Measurements from ENCODE around the gene CDK6. TPM values are rescaled to one million over a fixed set of nuclear protein-coding genes. Genes with fewer than 3 reads are reported as not detected.

Gene CDK6
- total and polyA plus RNA-seq, 4 donors = 14.0 to 42.6 (median 27.8) TPM

DNA sequence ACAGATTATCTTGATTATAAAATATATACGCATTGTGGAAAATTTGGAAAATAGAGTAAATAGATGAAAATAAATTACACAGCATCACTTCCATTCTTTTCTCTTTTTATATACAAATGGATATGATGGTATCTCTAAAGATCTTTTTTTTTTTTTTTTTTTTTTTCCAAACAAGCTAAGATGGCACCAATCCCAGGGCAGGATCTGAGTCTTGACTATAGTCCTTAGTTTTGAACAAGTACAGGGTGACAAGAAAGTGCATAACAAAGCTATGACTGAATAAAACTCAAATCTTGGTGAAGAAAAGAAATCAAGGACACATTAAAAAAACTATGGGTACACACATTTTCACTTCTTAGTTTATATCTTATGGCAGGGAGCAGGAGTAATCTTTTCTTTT, 203.6 kb downstream of the CDK6 start:
- Histone ChIP-seq H3K4me3 (ENCODE audit: low read depth, low read length) (no peak overlapping the region), H3K9me3 (ENCODE audit: control insufficient read depth, insufficient read depth, low read length) (peaks cover 4% of the 10 kb centered on the region), H3K36me3 (ENCODE audit: control insufficient read depth, insufficient read depth, low read length) (no peaks in the 10 kb centered on the region), H3K27me3 (ENCODE audit: control insufficient read depth, insufficient read depth, low read length) (no peaks in the 10 kb centered on the region), H3K4me1 (ENCODE audit: control insufficient read depth, insufficient read depth, low read length) (no peaks in the 10 kb centered on the region), H3K27ac (ENCODE audit: low read depth, low read length) (peak overlapping the region; percentile 40)
- DNase-seq (ENCODE audit: low read depth in 4 of 6, low spot score in 6 of 6) = no peak
- whole genome bisulfite sequencing (ENCODE audit: insufficient coverage) = no CpG with 5 or more reads among the region's 1 CpG

DNA sequence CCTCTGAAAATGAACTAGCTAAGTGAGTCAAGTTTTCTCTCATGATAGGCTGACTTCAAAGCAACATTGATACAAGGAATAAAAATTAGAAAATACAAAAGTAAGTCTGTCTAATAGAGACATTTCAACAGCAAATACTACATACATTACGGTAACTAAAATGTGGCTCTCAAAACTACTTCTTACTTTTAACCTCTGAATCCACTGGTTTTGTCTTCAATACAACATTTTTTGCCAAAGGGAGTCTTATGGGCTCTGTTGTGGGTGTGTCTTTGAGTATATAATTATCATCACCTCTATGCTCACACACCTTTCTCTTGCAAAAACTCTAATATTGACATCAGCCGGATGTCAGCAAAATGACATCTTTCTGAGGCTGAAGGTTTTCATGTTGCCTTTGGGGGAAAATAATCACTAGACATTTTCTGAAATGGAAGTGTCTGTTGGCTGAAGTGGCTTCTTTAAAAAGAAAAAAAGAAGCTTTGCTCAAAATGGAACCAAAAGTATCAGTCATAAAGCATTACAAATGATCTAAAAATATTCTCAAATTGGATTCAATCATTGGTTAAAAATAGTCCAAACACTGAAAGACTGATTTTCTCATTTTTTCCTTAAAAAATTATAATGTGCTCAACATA, 204.4 kb downstream of the CDK6 start:
- H3K36me3 ChIP-seq (ENCODE audit: control insufficient read depth, insufficient read depth, low read length) = no peaks in the 10 kb centered on the region
- DNase-seq (ENCODE audit: low read depth in 4 of 6, low spot score in 6 of 6) = no peak
- no peaks in the 10 kb centered on the region for H3K27me3 ChIP-seq (ENCODE audit: control insufficient read depth, insufficient read depth, low read length)
- H3K9me3 ChIP-seq (ENCODE audit: control insufficient read depth, insufficient read depth, low read length) = peaks cover 4% of the 10 kb centered on the region
- H3K4me3 ChIP-seq (ENCODE audit: low read depth, low read length) = no peak overlapping the region
- no CpG with 5 or more reads among the region's 2 CpGs for WGBS (ENCODE audit: insufficient coverage)
- H3K27ac ChIP-seq (ENCODE audit: low read depth, low read length) = no peak overlapping the region
- H3K4me1 ChIP-seq (ENCODE audit: control insufficient read depth, insufficient read depth, low read length) = no peaks in the 10 kb centered on the region

DNA sequence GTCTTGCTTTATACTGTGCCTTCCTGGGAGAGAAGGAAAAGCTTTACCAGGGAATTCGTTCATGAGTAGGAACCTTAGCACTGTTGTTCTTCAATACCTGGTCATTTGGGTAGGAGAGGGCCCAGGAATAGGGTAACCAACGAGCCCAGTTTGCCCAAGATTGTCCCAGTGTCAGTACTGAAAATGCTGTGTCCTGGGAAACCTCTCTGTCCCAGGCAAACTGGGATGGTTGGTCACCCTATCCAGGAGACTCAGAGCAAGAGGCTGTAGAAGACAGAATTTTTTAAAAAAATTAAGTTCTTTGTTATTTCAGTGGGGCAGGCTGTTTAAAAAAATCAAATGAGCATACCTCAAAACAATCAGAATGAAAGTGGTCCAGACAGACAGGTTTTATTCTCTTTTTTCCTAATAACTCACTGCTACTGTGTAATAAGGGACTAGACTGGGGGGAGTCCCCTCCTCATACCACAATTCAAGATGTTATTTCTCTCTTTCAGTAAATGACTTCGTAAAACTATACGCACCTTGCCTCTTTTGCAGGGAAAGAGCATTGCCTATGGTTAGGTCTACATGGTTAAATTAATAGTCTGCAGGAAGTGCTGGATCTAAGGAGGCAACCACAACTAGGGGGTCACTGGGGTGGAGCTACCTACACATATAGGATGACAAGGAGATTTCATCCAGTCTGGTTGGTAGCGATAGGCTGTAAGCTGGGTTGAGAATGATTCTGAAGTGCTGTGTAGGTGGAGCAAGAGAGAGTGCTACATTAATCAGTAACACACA, 205.1 kb downstream of the CDK6 start:
- WGBS (ENCODE audit: insufficient coverage) = 87% methylated on average over 3 of the region's 5 CpGs
- Histone ChIP-seq H3K27me3 (ENCODE audit: control insufficient read depth, insufficient read depth, low read length) (no peaks in the 10 kb centered on the region), H3K4me1 (ENCODE audit: control insufficient read depth, insufficient read depth, low read length) (no peaks in the 10 kb centered on the region), H3K9me3 (ENCODE audit: control insufficient read depth, insufficient read depth, low read length) (peaks cover 4% of the 10 kb centered on the region), H3K27ac (ENCODE audit: low read depth, low read length) (no peak overlapping the region), H3K36me3 (ENCODE audit: control insufficient read depth, insufficient read depth, low read length) (no peaks in the 10 kb centered on the region), H3K4me3 (ENCODE audit: low read depth, low read length) (no peak overlapping the region)
- no peak for DNase-seq (ENCODE audit: low read depth in 4 of 6, low spot score in 6 of 6)

DNA sequence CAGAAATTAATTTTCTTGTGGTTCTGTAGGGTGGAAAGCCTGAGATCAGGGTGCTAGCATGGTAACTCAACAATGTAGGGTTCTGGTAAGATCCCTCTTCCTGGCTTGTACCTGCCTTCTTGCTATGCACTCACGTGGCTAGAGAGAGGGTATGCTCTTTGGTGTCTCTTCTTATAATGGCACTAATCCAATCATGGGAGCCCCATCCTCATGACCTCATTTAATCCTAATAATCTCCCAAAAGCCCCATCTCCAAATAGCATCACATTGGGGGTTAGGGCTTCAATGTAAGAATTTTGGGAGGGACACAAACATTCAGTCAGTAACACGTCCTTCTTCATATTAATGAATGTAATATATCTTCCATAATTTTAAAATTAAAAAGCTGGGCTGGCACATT, 206.6 kb downstream of the CDK6 start:
- WGBS (ENCODE audit: insufficient coverage) = no CpG with 5 or more reads among the region's 2 CpGs

DNA sequence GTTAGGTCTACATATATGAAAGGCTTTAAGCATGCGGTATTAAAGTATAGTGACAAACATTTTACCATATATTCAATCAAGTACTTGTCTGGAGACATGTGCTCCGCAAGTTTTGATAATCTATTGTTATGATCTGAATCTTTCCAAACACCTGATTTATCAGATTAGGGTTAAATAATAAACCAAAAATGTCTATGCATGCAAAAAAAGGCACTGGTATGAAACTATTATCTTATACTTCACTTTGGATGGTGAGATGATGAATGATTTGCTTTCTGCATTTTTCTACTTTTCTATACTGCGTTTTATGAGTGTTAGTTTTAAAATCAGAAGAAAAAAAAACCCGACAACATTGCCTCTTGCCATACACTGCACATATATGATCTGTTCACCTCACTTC, 208.4 kb downstream of the CDK6 start:
- peaks cover 4% of the 10 kb centered on the region for H3K9me3 ChIP-seq (ENCODE audit: control insufficient read depth, insufficient read depth, low read length)
- H3K4me3 ChIP-seq (ENCODE audit: low read depth, low read length) = no peak overlapping the region
- H3K36me3 ChIP-seq (ENCODE audit: control insufficient read depth, insufficient read depth, low read length) = no peaks in the 10 kb centered on the region
- no peaks in the 10 kb centered on the region for H3K4me1 ChIP-seq (ENCODE audit: control insufficient read depth, insufficient read depth, low read length)
- H3K27me3 ChIP-seq (ENCODE audit: control insufficient read depth, insufficient read depth, low read length) = no peaks in the 10 kb centered on the region
- WGBS (ENCODE audit: insufficient coverage) = no CpG with 5 or more reads among the region's 4 CpGs
- no peak overlapping the region for H3K27ac ChIP-seq (ENCODE audit: low read depth, low read length)
- no peak for DNase-seq (ENCODE audit: low read depth in 4 of 6, low spot score in 6 of 6)

More for the DNA sequence above, 206.6 kb downstream of the CDK6 start:
- Histone ChIP-seq H3K4me1 (ENCODE audit: control insufficient read depth, insufficient read depth, low read length) (no peaks in the 10 kb centered on the region), H3K9me3 (ENCODE audit: control insufficient read depth, insufficient read depth, low read length) (peaks cover 4% of the 10 kb centered on the region), H3K36me3 (ENCODE audit: control insufficient read depth, insufficient read depth, low read length) (no peaks in the 10 kb centered on the region), H3K27me3 (ENCODE audit: control insufficient read depth, insufficient read depth, low read length) (no peaks in the 10 kb centered on the region), H3K4me3 (ENCODE audit: low read depth, low read length) (no peak overlapping the region), H3K27ac (ENCODE audit: low read depth, low read length) (no peak overlapping the region)
- DNase-seq (ENCODE audit: low read depth in 4 of 6, low spot score in 6 of 6) = no peak

DNA sequence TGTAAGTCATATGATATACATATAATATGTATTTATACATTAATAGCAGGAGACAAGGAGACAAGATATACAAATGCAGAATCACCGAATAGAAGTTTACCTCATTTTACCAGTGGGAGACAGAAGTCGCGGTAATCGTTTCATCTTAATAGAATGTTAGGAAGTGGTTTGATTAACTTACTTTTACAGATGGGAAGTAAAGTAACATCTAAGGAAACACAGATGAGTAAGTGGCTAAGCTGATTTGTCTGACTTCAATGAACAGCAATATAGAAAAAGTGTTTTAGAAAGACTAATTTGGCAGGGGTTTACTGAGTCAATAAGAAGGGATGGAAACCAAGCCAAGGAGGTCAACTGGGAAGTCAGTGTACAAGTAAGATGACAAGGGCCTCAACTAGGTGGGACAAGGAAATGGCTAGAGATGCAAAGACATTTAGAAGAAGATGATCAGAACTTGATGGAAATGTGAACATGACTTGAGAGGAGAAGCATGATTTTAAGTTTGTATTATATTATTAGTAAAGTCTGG, 210.0 kb downstream of the CDK6 start:
- WGBS (ENCODE audit: insufficient coverage) = no CpG with 5 or more reads among the region's 4 CpGs
- H3K4me1 ChIP-seq (ENCODE audit: control insufficient read depth, insufficient read depth, low read length) = no peaks in the 10 kb centered on the region
- no peak for DNase-seq (ENCODE audit: low read depth in 4 of 6, low spot score in 6 of 6)
- H3K36me3 ChIP-seq (ENCODE audit: control insufficient read depth, insufficient read depth, low read length) = no peaks in the 10 kb centered on the region
- H3K4me3 ChIP-seq (ENCODE audit: low read depth, low read length) = no peak overlapping the region
- no peaks in the 10 kb centered on the region for H3K27me3 ChIP-seq (ENCODE audit: control insufficient read depth, insufficient read depth, low read length)
- H3K27ac ChIP-seq (ENCODE audit: low read depth, low read length) = no peak overlapping the region
- H3K9me3 ChIP-seq (ENCODE audit: control insufficient read depth, insufficient read depth, low read length) = peaks cover 4% of the 10 kb centered on the region

DNA sequence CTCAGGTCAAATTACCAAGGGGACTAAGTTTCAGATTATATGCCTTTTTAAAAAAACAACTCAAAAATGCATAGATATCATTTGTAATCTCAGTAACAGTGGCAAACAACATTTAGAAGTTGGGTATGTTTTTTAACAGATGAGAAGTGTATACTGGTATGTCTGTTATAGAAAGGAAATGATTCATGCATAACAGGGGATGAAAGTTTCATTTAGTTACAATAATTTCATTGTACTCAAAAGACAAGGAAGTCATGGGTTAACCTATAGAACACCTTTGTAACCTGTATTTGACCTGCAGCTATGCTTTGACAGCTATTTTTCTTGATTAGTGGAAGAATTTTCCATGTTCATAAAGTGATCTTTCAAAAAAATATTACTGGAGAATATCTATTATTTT, 210.8 kb downstream of the CDK6 start:
- Histone ChIP-seq H3K9me3 (ENCODE audit: control insufficient read depth, insufficient read depth, low read length) (peaks cover 4% of the 10 kb centered on the region), H3K4me3 (ENCODE audit: low read depth, low read length) (no peak overlapping the region), H3K27ac (ENCODE audit: low read depth, low read length) (no peak overlapping the region), H3K27me3 (ENCODE audit: control insufficient read depth, insufficient read depth, low read length) (no peaks in the 10 kb centered on the region), H3K4me1 (ENCODE audit: control insufficient read depth, insufficient read depth, low read length) (peaks cover 2% of the 10 kb centered on the region), H3K36me3 (ENCODE audit: control insufficient read depth, insufficient read depth, low read length) (no peaks in the 10 kb centered on the region)
- no peak for DNase-seq (ENCODE audit: low read depth in 4 of 6, low spot score in 6 of 6)

DNA sequence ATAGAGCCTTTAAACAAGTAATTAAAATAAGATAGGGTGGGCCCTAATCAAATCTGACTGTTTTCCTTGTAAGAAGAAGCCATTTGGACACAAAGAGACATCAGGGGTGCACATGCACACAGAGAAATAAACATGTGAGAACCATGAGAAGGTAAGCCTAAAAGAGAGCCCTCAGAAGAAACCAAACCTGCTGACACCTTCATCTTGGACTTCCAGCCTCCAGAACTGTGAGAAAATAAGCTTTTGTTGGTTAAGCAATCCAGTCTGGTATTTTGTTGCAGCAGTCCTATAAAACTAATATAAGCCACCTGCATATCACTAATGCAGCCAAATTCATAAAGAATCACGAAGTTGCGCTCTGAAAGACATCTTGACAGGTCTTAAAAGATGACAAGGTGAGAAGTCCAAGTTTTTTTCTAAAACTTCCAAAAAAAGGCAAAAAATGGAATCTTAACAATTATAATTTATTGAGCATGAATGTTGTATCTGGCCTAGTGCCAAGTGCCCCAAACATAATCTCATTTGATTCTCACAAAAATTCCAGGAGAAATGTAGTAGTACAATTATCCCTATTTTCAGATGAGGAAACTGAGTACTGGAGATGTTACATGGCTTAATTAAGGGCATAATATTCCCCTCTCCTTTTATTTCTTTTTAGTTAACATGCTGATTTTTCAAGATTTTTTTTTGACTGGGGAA, 211.9 kb downstream of the CDK6 start:
- Histone ChIP-seq H3K36me3 (ENCODE audit: control insufficient read depth, insufficient read depth, low read length) (no peaks in the 10 kb centered on the region), H3K27me3 (ENCODE audit: control insufficient read depth, insufficient read depth, low read length) (no peaks in the 10 kb centered on the region), H3K4me1 (ENCODE audit: control insufficient read depth, insufficient read depth, low read length) (peaks cover 3% of the 10 kb centered on the region), H3K4me3 (ENCODE audit: low read depth, low read length) (no peak overlapping the region), H3K9me3 (ENCODE audit: control insufficient read depth, insufficient read depth, low read length) (no peaks in the 10 kb centered on the region), H3K27ac (ENCODE audit: low read depth, low read length) (no peak overlapping the region)
- no peak for DNase-seq (ENCODE audit: low read depth in 4 of 6, low spot score in 6 of 6)
- no CpG with 5 or more reads among the region's 2 CpGs for WGBS (ENCODE audit: insufficient coverage)

DNA sequence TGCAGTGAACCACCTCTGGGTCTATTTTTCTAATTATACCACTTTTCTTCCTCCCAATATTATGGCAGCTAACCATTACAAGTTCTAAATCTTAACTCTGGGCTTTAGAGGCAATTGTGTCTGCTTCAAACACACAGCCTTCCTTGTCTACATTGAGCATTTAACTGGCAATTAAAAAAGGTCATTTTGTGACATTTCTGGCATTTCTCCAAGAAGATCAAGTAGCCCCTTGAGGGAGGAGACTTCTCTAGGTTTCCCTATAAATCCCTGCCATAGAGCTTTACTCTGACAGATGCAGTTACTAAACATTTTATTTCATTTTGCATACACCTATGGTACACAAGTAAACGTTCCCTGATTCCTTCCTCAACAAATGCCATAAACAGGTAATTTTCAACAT, 212.8 kb downstream of the CDK6 start:
- Histone ChIP-seq H3K27ac (ENCODE audit: low read depth, low read length) (no peak overlapping the region), H3K4me3 (ENCODE audit: low read depth, low read length) (no peak overlapping the region)
- WGBS (ENCODE audit: insufficient coverage) = no CpG with 5 or more reads among the region's 1 CpG

More for the DNA sequence above, 212.8 kb downstream of the CDK6 start:
- peaks cover 3% of the 10 kb centered on the region for H3K4me1 ChIP-seq (ENCODE audit: control insufficient read depth, insufficient read depth, low read length)
- no peaks in the 10 kb centered on the region for H3K27me3 ChIP-seq (ENCODE audit: control insufficient read depth, insufficient read depth, low read length)
- no peaks in the 10 kb centered on the region for H3K36me3 ChIP-seq (ENCODE audit: control insufficient read depth, insufficient read depth, low read length)
- no peaks in the 10 kb centered on the region for H3K9me3 ChIP-seq (ENCODE audit: control insufficient read depth, insufficient read depth, low read length)
- no peak for DNase-seq (ENCODE audit: low read depth in 4 of 6, low spot score in 6 of 6)

Data from spinal cord (tissue), 10 donors.